ENCODE measurements around the gene RPS2.
"Not testable (repeated sequence)": the region's sequence is repeated elsewhere in the genome, so short reads cannot be mapped to it uniquely, and the experiment has no call there.

The RPS2 gene

DNA sequence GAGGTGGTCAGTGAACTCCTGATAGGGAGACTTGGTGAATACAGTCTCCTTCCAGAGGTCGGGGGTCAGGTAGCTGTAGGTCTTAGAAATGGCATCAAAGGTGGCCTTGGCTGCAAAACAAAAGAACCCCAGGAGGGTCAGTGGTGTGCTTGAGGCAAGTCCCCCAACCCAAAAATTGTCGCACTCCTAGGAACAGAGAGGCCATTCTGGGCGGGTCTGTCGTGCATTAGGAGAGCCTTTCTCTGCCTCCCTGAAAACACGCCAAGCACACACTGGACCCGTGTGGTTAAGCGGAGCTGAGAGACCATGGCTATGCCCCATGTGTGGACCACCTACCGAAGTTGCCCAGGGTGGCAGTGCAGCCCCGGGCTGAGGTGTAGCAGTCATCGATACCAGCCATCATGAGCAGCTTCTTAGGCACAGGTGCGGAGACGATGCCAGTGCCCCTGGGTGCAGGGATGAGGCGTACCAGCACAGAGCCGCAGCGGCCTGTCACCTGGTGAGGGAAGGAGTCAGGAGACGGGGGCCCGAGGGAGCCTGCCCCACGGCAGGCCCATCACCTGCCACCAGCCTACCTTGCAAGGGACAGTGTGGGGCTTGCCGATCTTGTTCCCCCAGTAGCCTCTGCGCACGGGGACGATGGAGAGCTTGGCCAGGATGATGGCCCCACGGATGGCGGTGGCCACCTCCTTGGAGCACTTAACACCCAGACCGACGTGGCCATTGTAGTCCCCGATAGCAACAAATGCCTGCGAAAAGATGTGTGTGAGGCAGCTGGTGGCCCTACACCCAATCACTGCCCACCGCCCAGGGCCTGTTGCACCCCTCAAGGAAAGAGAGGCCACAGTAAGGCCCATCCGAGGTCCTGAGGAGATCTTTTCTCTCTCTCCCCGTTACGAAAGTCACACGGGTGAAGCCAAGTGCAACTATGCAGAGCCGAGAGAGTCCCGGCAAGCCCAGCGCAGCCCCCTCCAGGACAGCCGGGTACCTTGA is 2.2 kb downstream of the RPS2 start:
- DNase-seq (ENCODE audit: low read depth): not testable (repeated sequence)

- no peak for DNase-seq (ENCODE audit: low read depth)
Measured at GRCh38 chr16:1961651-1962067, 3.0 kb downstream of the RPS2 start.

DNA sequence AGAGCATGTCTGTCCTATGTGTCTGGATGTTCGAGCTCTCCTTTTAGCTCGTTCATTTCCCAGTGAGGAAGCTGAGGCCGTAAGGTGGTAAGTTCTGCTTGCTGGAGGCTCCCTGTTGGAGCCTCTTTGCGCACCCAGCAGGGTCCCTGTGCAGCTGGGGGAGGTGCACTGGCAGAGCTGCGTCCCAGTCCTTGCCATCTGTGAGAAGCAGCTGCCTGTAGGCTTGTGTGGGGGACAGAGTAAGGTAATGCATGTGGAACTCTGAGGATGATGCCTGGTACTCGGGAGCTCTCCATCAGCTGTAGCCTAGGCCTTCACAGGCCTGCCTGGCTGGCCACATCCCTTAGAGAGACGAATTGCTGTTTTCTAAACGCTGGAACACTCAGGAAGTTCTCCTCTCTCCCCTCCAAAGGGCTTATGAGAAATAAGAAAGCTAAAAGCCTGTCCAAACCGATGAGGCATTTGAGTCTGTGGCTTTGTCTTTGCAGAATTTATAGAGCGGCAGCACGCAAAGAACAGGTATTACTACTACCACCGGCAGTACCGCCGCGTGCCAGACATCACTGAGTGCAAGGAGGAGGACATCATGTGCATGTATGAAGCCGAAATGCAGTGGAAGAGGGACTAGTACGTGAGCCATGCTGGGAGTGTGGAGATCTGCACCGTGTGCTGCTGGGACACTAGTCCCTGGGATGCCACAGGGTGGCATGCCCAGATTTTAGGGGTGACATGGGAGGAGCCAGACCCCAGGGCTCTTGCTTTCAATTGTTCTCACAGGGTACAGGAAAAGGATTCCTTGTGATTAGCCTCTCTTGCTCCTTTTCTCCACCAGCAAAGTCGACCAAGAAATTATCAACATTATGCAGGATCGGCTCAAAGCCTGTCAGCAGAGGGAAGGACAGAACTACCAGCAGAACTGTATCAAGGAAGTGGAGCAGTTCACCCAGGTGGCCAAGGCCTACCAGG is 3.7 kb downstream of the RPS2 start:
- DNase-seq (ENCODE audit: low read depth): peak; percentile 32

DNA sequence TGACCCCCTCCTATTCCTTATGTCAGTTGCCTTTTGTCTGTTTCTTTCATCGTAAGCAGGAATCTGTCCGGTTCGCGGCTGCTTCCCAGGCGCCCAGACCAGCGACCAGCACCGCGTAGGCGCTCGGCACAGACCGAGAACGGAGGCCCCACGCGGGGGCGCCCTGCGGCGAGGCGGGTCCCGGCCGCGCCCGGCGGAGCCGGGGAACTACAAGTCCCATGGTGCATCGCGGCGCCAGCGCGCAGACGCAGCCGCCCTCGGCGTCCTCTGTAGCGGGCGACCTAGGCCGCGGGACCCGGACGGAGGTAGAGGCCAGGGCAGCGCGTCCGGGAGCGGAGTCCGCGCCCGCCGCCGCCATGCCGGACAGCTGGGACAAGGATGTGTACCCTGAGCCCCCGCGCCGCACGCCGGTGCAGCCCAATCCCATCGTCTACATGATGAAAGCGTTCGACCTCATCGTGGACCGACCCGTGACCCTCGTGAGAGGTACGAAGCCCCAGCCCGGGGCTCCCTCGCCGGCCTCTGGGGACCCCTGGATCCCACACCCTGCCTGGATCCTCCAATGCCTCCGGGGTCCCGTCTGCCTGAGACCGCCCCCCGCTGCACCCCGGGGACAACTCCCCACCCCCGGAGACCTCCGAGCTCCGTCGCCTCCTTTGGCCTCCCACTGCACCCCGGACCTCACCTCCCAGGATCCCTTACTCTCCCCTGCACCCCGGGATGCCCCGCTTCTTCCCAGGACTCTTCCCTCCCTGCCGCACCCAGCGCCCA is 5.2 kb downstream of the RPS2 start, which contains the start of gene NDUFB10:
TSS of gene NDUFB10 (plus strand) at position 270 of the 771 bp plus-strand sequence. CDS start at position 357, 87 bp downstream.
- DNase-seq (ENCODE audit: low read depth): peak; percentile 89

DNA sequence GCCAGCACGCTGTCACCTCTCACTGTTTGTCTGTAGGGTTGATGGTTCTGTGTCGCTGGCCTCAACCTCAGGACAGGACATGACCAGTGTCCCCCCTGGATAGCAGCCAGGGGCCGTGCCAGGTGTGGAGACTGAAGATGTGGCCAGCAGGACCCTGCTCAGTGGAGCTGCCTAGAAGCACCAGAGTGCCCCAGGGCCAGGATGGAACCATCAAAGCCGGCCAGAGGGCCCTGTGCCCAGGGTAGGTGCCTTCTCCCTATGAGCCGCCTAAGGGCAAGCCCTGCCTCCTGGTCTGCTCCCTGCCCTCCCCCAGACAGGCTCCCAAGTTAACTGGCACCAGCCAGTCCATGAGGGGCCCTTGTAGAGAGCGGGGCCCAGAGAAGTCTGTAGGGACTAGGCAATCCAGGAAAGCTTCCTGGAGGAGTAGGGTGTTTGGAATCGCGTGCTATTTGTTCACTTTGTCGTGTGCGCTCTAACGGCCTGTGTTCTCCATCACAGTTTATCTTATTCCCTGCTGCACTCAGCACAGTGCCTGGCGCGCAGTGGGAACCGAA is 5.8 kb downstream of the RPS2 start:
- DNase-seq (ENCODE audit: low read depth): no peak

DNA sequence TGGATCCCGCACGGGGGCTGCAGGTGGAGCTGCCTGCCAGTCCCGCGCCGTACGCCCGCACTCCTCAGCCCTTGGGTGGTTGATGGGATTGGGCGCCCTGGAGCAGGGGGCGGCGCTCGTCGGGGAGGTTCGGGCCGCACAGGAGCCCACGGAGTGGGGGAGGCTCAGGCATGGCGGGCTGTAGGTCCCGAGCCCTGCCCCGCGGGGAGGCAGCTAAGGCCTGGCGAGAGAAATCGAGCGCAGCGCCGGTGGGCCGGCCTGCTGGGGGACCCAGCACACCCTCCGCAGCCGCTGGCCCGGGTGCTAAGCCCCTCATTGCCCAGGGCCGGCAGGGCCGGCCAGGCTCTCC is 6.5 kb downstream of the RPS2 start:
- DNase-seq (ENCODE audit: low read depth): not testable (repeated sequence)

- not testable (repeated sequence) for DNase-seq (ENCODE audit: low read depth)
Measured at GRCh38 chr16:1957434-1958142, 7.0 kb downstream of the RPS2 start.

GRCh38 chr16:1953734-1954133 is 10.9 kb downstream of the RPS2 start:
- no peak for DNase-seq (ENCODE audit: low read depth)

GRCh38 chr16:1950559-1950958 is 14.1 kb downstream of the RPS2 start:
- no peak for DNase-seq (ENCODE audit: low read depth)

GRCh38 chr16:1950047-1950446 is 14.6 kb downstream of the RPS2 start:
- no peak for DNase-seq (ENCODE audit: low read depth)

DNA sequence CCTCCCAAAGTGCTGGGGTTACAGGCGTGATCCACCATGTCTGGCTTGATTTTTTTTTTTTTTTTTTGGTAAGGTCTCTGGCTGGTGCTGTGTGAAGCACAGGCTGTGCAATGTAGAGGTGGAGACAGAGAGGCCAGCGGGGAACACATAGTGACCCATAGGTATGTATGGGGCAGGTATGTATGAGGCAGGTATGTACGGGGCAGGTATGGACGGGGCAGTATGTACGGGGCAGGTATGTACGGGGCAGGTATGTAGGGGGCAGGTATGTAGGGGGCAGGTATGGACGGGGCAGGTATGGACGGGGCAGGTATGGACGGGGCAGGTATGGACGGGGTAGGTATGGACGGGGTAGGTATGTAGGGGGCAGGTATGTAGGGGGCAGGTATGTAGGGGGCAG is 15.1 kb downstream of the RPS2 start:
- no peak for DNase-seq (ENCODE audit: low read depth)

- no peak for DNase-seq (ENCODE audit: low read depth)
Measured at GRCh38 chr16:1947369-1947670, 17.3 kb downstream of the RPS2 start.

DNA sequence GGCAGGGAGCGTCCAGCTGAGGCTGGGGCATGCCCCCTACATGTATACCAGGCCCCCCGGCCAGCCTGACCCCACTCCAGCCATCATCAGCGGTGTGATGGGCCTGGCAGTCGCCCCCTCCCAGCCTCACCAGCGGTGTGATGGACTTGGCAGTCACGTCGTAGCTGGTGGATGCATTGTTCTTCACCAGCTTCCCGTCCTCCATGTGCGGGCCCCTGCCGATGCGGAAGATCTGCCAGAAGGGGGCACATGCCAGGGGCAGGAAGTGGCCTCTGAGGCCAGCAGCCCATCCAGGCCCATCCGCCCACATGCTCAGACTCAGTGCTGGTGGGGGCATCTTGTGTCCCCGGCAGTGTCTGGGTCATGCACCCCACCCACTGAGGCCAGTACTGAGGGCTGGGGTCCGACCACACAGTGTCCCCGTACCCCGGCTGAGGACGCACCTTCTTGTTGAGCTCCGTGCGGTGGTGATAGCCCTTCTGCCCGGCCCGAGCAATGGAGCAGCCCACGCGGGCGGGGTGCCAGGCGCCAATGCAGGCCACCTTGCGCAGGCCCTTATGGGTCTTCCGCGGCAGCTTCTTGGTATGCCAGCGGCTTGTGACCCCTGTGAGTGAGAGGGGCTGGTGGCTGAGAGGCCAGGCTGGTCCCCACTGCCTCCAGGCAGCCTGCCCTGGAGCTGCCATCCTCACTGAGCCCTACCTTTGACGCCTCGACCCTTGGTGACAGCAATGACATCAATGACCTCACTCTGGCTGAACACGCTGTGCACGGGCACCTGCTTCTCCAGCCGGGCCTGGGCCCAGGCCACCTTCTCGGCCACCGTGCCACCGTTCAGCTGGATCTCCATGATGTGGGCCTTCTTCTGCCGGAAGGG is 17.9 kb downstream of the RPS2 start:
- DNase-seq (ENCODE audit: low read depth): no peak

GRCh38 chr16:1945559-1946391 is 18.9 kb downstream of the RPS2 start:
- DNase-seq (ENCODE audit: low read depth): no peak

- no peak for DNase-seq (ENCODE audit: low read depth)
Measured at GRCh38 chr16:1944612-1945199, 19.9 kb downstream of the RPS2 start.

DNA sequence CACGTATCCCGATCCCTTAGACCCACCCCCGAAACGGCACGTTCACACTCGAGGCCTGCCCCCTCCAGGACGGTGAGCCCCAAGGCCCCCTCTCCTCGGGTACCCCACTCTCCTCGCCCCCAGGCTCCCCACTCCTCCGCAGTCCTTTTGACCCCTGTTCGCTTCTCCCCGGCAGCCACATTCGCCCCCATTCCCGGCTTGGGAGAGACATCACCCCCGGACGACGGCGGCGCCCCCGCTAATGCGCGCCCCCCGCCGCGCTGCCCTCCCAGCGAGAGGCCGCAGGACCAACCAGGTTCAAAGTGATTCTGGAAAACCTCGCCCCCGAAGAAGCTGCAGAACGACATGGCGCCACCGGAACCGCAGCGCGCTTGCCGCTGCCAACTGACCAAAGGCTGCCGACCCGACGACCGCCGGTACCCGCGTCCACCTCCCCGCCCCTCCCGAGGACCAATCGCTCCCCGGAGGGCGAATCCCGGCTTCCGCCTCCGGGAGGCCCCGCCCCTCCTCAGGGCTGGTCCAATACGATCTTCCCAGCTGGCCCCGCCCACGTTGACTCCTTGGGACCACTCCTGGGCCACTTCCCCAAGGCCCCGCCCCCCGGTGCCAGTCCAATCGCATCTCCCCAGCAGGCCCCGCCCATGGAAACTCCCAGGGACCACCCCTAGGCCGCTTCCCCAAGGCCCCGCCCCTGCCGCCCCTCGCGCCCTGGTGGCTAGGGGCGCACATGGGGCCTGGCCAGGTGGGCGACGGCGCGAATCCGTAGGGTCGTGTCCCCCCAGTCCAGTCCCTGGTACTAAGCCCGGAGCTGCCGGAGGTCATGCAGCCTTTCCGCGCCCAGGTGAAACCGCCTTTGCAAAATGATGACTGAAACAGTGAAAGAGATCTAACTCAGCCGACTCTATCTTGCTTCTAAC is 21.6 kb downstream of the RPS2 start, which contains the start of gene MSRB1:
TSS of gene MSRB1 (minus strand) at position 390 of the 917 bp plus-strand sequence. CDS start at position 347, 43 bp downstream.
- DNase-seq (ENCODE audit: low read depth): peak; percentile 97

DNA sequence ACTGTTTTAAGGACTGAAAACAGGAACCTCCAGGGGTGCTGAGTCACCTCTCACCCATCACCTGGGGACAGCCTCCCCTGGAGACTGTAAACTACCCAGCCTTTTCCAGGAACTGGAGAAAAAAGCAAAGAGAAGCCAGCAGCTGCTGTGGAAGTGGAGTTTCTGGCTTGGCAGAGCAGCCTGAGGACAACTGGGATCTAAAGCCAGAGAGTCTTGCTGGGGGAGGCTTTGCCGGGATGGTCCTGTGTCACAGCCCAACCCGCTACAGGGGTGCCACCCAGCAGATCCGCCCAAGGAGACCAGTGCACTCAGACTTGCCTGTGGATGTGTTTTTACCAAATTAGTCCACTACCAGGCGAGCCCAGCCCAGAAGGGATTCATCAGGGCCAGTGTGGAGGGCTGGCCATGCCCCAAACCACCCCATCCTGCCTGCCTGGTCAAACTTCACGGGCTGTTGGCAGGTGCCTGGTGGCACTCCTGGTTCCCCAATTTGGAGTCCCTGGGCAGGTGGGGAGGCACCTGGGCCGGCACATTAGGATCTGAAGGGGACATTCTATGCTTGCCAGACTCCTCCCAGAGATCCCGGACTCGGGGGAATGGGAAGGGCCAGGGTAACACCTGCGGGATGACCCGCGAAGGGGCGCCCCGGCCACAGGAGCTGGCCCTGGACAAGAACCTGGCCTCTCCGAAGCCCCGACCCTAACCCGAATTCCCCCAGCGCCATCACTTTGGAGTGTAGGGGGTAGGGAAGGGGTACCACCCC is 22.4 kb downstream of the RPS2 start:
- DNase-seq (ENCODE audit: low read depth): no peak
